MCF 10A (cell line): ENCODE results near the gene ZC3H12C. TPM values are rescaled to one million over a fixed set of nuclear protein-coding genes. Genes with fewer than 3 reads are reported as not detected.
A peak's percentile ranks its signal among the peaks of the same experiment; 100 is the strongest.
"Not testable (repeated sequence)": the region's sequence is repeated elsewhere in the genome, so short reads cannot be mapped to it uniquely, and the experiment has no call there.

ENCODE experiments used
- BruUV-seq: library from RNA; stranded (reverse); fragments of 400-500 nt; replicated peaks from 2 replicates; lab custom pipeline; 2021; lab: Mats Ljungman, UMichigan
- CTCF ChIA-PET: fragments of 300-600 bp; sonication (Branson Sonifier 250); formaldehyde crosslinking; extraction: SDS; loops from one replicate; lab custom pipeline; 2021; ENCODE audit warnings: antibody characterized with exemption, inconsistent platforms; lab: Yijun Ruan, JAX
- POLR2A ChIA-PET: fragments of 300-600, 350-650 bp; sonication (Branson Sonifier 250); formaldehyde crosslinking; extraction: SDS; loops from one replicate; lab custom pipeline; 2020; ENCODE audit warnings: antibody characterized with exemption, inconsistent platforms; lab: Yijun Ruan, JAX
- DNase-seq: peaks from one replicate; pipeline ENCODE4 v3.0.0-alpha.2; 2018; ENCODE audit not compliant: unreplicated experiment
- H3K27ac Mint-ChIP-seq: one replicate; pipeline ENCODE4 v1.8.0; 2022; ENCODE audit warnings: mild to moderate bottlenecking, low read depth, mixed read lengths; ENCODE audit not compliant: unreplicated experiment
- H3K27me3 Mint-ChIP-seq: one replicate; pipeline ENCODE4 v1.8.0; 2022; ENCODE audit warnings: mixed read lengths; ENCODE audit not compliant: insufficient read depth, unreplicated experiment
- H3K36me3 Mint-ChIP-seq: one replicate; pipeline ENCODE4 v1.8.0; 2022; ENCODE audit warnings: mild to moderate bottlenecking, moderate library complexity, mixed read lengths; ENCODE audit not compliant: insufficient read depth, unreplicated experiment
- H3K4me1 Mint-ChIP-seq: one replicate; pipeline ENCODE4 v1.8.0; 2022; ENCODE audit warnings: mixed read lengths; ENCODE audit not compliant: insufficient read depth, unreplicated experiment
- H3K4me3 Mint-ChIP-seq: one replicate; pipeline ENCODE4 v1.8.0; 2022; ENCODE audit warnings: mild to moderate bottlenecking, moderate library complexity, mixed read lengths; ENCODE audit not compliant: unreplicated experiment
- H3K9me3 Mint-ChIP-seq: one replicate; pipeline ENCODE4 v1.8.0; 2022; ENCODE audit warnings: mixed read lengths; ENCODE audit not compliant: unreplicated experiment
- intact Hi-C: fragments of 100-400 bp; cut with micrococcal nuclease; formaldehyde crosslinking; loops from 2 replicates; pipeline ENCODE4 v1.14.1; 2022
- total RNA-seq: library from RNA; stranded (reverse); gene quantifications from 2 replicates; pipeline ENCODE4 v1.2.3, GENCODE V29; 2022
- TF ChIP-seq, protein P1 (sequence below): fragments of 200-600 bp; IDR thresholded peaks from one replicate; pipeline ENCODE4 v1.8.0; 2022; ENCODE audit warnings: antibody characterized with exemption, mild to moderate bottlenecking; ENCODE audit not compliant: unreplicated experiment

Gene ZC3H12C
- total RNA-seq, 1 experiment from 2014 or later: 37.7 TPM

DNA sequence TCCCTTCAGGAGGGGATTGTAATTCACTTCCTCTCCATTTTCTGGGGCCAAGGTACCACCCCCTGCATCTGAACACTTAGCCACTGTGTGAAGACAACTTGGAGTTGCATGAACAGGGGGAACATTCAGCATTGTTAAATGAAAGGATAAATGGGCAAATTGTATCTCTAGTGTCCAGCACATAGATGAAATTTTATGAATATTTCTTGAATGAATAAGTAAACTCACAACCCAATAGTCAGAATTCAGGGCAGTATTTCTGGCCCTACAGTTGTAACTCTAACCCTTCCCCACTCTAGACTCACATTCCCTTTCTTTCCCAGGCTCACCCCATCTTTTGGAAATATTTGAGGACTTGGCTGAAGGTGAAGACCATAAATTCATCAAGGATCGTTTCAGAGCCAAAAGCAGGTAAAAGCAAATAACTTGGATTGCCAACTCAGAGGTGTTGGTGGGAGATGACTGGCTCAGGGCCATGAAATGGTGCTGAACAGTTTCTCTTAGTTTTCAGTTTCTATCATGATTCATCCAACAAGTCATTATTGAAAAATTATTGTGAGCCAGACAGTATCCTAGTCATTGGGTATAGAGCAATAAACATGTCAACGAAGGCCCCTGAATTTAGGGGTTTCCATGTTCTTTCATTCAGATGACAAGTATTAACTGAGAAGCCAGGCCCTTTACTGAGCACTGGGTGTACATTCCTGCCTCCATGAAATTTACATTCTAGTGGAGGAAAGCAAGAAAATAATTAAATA is 33.3 kb upstream of the ZC3H12C start:
- Mint-ChIP-seq H3K27me3 (no peaks in the 10 kb centered on the region), H3K36me3 (no peaks in the 10 kb centered on the region), H3K27ac (no peak overlapping the region), H3K4me3 (no peak overlapping the region), H3K9me3 (no peaks in the 10 kb centered on the region), H3K4me1 (no peaks in the 10 kb centered on the region)
- TF ChIP-seq, protein P1, sequence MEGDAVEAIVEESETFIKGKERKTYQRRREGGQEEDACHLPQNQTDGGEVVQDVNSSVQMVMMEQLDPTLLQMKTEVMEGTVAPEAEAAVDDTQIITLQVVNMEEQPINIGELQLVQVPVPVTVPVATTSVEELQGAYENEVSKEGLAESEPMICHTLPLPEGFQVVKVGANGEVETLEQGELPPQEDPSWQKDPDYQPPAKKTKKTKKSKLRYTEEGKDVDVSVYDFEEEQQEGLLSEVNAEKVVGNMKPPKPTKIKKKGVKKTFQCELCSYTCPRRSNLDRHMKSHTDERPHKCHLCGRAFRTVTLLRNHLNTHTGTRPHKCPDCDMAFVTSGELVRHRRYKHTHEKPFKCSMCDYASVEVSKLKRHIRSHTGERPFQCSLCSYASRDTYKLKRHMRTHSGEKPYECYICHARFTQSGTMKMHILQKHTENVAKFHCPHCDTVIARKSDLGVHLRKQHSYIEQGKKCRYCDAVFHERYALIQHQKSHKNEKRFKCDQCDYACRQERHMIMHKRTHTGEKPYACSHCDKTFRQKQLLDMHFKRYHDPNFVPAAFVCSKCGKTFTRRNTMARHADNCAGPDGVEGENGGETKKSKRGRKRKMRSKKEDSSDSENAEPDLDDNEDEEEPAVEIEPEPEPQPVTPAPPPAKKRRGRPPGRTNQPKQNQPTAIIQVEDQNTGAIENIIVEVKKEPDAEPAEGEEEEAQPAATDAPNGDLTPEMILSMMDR: no peak
- POLR2A ChIA-PET: no interaction called here
- intact Hi-C loops: no loop called here
- DNase-seq: no peak
- CTCF ChIA-PET: no interaction called here
- no TSS peak for BruUV-seq

DNA sequence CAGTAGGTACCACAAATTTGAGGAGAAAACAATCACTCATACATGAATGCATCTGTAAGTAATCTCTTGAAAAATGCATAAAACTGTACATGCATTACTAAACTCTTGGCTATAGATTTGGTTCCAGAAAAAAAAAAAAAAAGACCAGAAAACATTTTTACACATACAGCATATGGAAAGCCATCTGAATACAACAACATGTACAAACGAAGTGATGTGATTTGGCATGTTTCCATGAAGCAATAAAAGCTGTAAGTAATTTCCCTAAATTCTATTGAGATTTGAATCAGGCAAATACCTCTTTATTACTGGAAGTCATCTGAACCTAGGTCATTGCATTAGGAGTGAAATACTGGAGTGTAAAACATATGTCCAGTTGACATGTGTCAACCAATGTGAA is 31.9 kb upstream of the ZC3H12C start:
- Mint-ChIP-seq H3K9me3 (no peaks in the 10 kb centered on the region), H3K36me3 (no peaks in the 10 kb centered on the region), H3K27me3 (no peaks in the 10 kb centered on the region), H3K4me1 (no peaks in the 10 kb centered on the region), H3K27ac (no peak overlapping the region), H3K4me3 (no peak overlapping the region)
- CTCF ChIA-PET: interaction anchor here (0.7 kb wide), 1 partner anchor 685 kb away, joined by 3 read pairs; no protein-coding TSS in a partner anchor
- DNase-seq: no peak
- intact Hi-C loops: no loop called here
- POLR2A ChIA-PET: interaction anchor here (1.0 to 1.4 kb wide), 2 partner anchors 8 to 32 kb away, joined by 3 to 4 read pairs; partner anchors contain the start of gene ZC3H12C
- no TSS peak for BruUV-seq
- TF ChIP-seq, protein P1: no peak

DNA sequence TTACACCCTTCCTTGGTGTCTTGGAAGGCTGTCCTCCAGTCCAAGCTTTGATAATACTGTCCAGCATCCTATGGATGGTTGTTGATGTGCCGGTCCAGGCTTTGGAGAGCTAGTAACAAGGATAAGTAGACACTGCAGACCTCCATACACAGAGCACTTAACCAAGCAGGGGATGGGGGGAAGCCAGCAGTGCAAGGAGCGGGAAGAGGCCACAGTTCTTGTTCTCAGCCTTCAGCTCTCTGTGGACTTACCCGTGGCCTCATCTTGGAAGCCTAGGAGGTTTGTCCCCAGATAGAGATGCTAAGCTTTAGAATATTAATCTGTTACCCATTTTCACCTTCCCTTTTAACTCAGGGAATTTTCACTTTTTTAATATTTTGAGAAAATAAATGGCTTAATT is 30.9 kb upstream of the ZC3H12C start:
- no peak for DNase-seq
- TF ChIP-seq, protein P1: no peak
- intact Hi-C loops: no loop called here
- no peaks in the 10 kb centered on the region for H3K27me3 Mint-ChIP-seq
- H3K36me3 Mint-ChIP-seq: no peaks in the 10 kb centered on the region
- H3K27ac Mint-ChIP-seq: no peak overlapping the region
- no peaks in the 10 kb centered on the region for H3K4me1 Mint-ChIP-seq
- no TSS peak for BruUV-seq
- no peaks in the 10 kb centered on the region for H3K9me3 Mint-ChIP-seq
- H3K4me3 Mint-ChIP-seq: no peak overlapping the region
- ChIA-PET POLR2A (interaction anchor here (1.4 to 8.9 kb wide), 2 partner anchors 16 to 31 kb away, joined by 3 to 52 read pairs; partner anchors contain the start of gene ZC3H12C), CTCF (interaction anchor here (0.8 kb wide), 1 partner anchor 10 kb away, joined by 3 read pairs; no protein-coding TSS in a partner anchor)

DNA sequence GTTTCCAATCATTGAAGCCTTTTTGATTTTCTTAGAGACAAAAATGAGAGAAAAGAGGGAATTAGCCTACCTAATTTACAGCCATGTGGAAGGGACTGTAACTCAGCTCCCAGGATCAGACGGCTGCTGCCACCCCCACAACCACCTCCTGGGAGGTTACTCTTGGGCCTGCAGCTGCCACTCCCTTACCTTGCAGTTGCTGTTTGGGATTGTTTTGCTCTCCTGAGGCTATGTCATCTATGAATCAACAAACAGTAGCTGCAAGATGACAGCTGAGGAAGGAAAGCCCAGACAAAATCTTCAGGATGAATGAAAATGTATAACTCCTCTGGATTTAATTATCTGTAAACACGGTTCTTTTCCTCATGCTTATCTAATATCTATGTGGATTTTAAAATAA is 28.0 kb upstream of the ZC3H12C start:
- no TSS peak for BruUV-seq
- ChIA-PET POLR2A (interaction anchor here (0.6 to 8.9 kb wide), 14 partner anchors 13 to 984 kb away, joined by 3 to 52 read pairs (median 4); partner anchors contain the start of gene ZC3H12C), CTCF (interaction anchor here (0.6 to 1.7 kb wide), 4 partner anchors 11 to 29 kb away, joined by 3 to 4 read pairs (median 3); no protein-coding TSS in a partner anchor)
- Mint-ChIP-seq H3K4me1 (peaks cover 11% of the 10 kb centered on the region), H3K27me3 (no peaks in the 10 kb centered on the region), H3K27ac (peak overlapping the region; percentile 53), H3K4me3 (no peak overlapping the region), H3K9me3 (no peaks in the 10 kb centered on the region), H3K36me3 (no peaks in the 10 kb centered on the region)
- intact Hi-C loops: no loop called here
- TF ChIP-seq, protein P1: no peak
- peak; percentile 31 for DNase-seq

DNA sequence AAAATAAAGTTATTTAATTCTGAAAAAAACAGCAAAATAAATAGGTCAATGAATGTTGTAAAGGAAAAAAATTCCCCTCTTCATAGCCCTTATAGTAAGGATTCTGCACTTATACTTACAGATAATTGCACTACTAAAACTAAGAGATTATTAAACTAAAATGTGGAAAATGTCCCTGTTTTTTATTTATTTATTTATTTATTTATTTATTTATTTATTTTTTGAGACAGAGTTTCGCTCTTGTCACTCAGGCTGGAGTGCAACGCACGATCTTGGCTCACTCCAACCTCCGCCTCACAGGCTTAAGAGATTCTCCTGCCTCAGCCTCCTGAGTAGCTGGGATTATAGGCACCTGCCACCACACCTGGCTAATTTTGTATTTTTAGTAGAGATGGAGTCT is 25.2 kb upstream of the ZC3H12C start:
- BruUV-seq, H3K27me3 Mint-ChIP-seq, H3K27ac Mint-ChIP-seq, DNase-seq, H3K36me3 Mint-ChIP-seq, intact Hi-C loops, H3K9me3 Mint-ChIP-seq, H3K4me3 Mint-ChIP-seq: not testable (repeated sequence)
- ChIA-PET CTCF (interaction anchor here (1.2 to 3.4 kb wide), 2 partner anchors 10 to 45 kb away, joined by 3 to 12 read pairs; no protein-coding TSS in a partner anchor), POLR2A (interaction anchor here (1.0 to 8.9 kb wide), 2 partner anchors 10 to 24 kb away, joined by 3 to 52 read pairs; no protein-coding TSS in a partner anchor)
- peaks cover 14% of the 10 kb centered on the region for H3K4me1 Mint-ChIP-seq
